ENCODE data around the gene MED28. TPM values are rescaled to one million over a fixed set of nuclear protein-coding genes. Genes with fewer than 3 reads are reported as not detected.

The MED28 gene
- total and polyA plus RNA-seq, 10 of the 15 experiments (the other 5 are each of a cell fraction or from before 2014, with no cell fraction given): 19.9 to 77.4 (median 52.0) TPM

DNA sequence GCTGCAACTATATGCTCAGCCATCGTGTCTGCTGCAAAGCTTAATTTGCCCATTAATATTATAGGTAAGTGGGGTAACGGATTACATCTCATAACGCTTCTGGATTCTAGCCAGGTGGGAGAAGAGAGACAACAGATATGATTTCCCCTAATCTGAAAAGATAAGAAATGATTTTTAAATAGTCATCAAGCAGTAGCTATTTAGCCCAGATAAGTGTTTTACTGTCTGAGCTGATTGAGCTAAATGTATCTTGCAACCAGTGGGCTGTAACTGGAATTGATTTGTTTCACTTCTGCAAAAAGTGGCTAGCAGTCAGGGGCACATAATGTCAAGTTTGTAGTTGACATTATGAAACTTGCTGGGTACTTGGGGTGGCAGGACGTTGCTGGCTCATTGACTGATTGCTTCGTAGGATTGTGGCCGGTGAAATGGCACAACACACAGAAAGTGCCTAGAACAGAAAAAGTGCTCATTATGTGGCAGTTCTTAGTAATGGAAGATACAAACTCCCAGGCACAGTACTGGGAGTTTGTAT, 18.9 kb upstream of the MED28 start (continued):
- TF ChIP-seq, protein P1, sequence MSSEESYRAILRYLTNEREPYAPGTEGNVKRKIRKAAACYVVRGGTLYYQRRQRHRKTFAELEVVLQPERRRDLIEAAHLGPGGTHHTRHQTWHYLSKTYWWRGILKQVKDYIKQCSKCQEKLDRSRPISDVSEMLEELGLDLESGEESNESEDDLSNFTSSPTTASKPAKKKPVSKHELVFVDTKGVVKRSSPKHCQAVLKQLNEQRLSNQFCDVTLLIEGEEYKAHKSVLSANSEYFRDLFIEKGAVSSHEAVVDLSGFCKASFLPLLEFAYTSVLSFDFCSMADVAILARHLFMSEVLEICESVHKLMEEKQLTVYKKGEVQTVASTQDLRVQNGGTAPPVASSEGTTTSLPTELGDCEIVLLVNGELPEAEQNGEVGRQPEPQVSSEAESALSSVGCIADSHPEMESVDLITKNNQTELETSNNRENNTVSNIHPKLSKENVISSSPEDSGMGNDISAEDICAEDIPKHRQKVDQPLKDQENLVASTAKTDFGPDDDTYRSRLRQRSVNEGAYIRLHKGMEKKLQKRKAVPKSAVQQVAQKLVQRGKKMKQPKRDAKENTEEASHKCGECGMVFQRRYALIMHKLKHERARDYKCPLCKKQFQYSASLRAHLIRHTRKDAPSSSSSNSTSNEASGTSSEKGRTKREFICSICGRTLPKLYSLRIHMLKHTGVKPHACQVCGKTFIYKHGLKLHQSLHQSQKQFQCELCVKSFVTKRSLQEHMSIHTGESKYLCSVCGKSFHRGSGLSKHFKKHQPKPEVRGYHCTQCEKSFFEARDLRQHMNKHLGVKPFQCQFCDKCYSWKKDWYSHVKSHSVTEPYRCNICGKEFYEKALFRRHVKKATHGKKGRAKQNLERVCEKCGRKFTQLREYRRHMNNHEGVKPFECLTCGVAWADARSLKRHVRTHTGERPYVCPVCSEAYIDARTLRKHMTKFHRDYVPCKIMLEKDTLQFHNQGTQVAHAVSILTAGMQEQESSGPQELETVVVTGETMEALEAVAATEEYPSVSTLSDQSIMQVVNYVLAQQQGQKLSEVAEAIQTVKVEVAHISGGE (CRISPR knock-in tag; IDR thresholded peaks at IDR 0.05): no peak
- TF ChIP-seq, protein P2, sequence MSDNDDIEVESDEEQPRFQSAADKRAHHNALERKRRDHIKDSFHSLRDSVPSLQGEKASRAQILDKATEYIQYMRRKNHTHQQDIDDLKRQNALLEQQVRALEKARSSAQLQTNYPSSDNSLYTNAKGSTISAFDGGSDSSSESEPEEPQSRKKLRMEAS (IDR thresholded peaks at IDR 0.05; ENCODE audit: low read depth, low read length): no peak
- TF ChIP-seq PML (IDR thresholded peaks at IDR 0.05; ENCODE audit: low read length) (no peak), NR2C2 (IDR thresholded peaks at IDR 0.05; ENCODE audit: borderline replicate concordance, control insufficient read depth, insufficient read length, low read depth) (no peak), HDAC2 (IDR thresholded peaks at IDR 0.05) (no peak), YBX1 (IDR thresholded peaks at IDR 0.05) (no peak), CBX5 (IDR thresholded peaks at IDR 0.05; ENCODE audit: low read depth) (no peak), ETV6 (conservative IDR thresholded peaks at IDR 0.05 in 1 of 2, IDR thresholded peaks at IDR 0.05 in 1 of 2; ENCODE audit: borderline replicate concordance in 1 of 2, low read depth in 1 of 2) (no peak), GABPA (IDR thresholded peaks at IDR 0.05; ENCODE audit: low read depth) (no peak), JUND (IDR thresholded peaks at IDR 0.05; ENCODE audit: low read depth, low read length) (no peak), ATF7 (IDR thresholded peaks at IDR 0.05; ENCODE audit: low read depth) (peak; percentile 46; the same call in 1 of the 2 replicates)
- TF ChIP-seq, protein P3, sequence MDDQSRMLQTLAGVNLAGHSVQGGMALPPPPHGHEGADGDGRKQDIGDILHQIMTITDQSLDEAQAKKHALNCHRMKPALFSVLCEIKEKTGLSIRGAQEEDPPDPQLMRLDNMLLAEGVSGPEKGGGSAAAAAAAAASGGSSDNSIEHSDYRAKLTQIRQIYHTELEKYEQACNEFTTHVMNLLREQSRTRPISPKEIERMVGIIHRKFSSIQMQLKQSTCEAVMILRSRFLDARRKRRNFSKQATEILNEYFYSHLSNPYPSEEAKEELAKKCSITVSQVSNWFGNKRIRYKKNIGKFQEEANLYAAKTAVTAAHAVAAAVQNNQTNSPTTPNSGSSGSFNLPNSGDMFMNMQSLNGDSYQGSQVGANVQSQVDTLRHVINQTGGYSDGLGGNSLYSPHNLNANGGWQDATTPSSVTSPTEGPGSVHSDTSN (IDR thresholded peaks at IDR 0.05; ENCODE audit: insufficient replicate concordance, low read depth, low read length): peak; percentile 43
- TF ChIP-seq, protein P4, sequence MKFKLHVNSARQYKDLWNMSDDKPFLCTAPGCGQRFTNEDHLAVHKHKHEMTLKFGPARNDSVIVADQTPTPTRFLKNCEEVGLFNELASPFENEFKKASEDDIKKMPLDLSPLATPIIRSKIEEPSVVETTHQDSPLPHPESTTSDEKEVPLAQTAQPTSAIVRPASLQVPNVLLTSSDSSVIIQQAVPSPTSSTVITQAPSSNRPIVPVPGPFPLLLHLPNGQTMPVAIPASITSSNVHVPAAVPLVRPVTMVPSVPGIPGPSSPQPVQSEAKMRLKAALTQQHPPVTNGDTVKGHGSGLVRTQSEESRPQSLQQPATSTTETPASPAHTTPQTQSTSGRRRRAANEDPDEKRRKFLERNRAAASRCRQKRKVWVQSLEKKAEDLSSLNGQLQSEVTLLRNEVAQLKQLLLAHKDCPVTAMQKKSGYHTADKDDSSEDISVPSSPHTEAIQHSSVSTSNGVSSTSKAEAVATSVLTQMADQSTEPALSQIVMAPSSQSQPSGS (IDR thresholded peaks at IDR 0.05; ENCODE audit: low read length): 0 out of 2 replicates have a peak, but pooled peaks have one; percentile 47
- TF ChIP-seq, protein P5, sequence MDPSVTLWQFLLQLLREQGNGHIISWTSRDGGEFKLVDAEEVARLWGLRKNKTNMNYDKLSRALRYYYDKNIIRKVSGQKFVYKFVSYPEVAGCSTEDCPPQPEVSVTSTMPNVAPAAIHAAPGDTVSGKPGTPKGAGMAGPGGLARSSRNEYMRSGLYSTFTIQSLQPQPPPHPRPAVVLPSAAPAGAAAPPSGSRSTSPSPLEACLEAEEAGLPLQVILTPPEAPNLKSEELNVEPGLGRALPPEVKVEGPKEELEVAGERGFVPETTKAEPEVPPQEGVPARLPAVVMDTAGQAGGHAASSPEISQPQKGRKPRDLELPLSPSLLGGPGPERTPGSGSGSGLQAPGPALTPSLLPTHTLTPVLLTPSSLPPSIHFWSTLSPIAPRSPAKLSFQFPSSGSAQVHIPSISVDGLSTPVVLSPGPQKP (IDR thresholded peaks at IDR 0.05; ENCODE audit: low read depth, low read length): no peak
- TF ChIP-seq, protein P6, sequence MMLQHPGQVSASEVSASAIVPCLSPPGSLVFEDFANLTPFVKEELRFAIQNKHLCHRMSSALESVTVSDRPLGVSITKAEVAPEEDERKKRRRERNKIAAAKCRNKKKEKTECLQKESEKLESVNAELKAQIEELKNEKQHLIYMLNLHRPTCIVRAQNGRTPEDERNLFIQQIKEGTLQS (IDR thresholded peaks at IDR 0.05; ENCODE audit: borderline replicate concordance, extremely low read depth, low read depth, low read length): no peak
- TF ChIP-seq, protein P7, sequence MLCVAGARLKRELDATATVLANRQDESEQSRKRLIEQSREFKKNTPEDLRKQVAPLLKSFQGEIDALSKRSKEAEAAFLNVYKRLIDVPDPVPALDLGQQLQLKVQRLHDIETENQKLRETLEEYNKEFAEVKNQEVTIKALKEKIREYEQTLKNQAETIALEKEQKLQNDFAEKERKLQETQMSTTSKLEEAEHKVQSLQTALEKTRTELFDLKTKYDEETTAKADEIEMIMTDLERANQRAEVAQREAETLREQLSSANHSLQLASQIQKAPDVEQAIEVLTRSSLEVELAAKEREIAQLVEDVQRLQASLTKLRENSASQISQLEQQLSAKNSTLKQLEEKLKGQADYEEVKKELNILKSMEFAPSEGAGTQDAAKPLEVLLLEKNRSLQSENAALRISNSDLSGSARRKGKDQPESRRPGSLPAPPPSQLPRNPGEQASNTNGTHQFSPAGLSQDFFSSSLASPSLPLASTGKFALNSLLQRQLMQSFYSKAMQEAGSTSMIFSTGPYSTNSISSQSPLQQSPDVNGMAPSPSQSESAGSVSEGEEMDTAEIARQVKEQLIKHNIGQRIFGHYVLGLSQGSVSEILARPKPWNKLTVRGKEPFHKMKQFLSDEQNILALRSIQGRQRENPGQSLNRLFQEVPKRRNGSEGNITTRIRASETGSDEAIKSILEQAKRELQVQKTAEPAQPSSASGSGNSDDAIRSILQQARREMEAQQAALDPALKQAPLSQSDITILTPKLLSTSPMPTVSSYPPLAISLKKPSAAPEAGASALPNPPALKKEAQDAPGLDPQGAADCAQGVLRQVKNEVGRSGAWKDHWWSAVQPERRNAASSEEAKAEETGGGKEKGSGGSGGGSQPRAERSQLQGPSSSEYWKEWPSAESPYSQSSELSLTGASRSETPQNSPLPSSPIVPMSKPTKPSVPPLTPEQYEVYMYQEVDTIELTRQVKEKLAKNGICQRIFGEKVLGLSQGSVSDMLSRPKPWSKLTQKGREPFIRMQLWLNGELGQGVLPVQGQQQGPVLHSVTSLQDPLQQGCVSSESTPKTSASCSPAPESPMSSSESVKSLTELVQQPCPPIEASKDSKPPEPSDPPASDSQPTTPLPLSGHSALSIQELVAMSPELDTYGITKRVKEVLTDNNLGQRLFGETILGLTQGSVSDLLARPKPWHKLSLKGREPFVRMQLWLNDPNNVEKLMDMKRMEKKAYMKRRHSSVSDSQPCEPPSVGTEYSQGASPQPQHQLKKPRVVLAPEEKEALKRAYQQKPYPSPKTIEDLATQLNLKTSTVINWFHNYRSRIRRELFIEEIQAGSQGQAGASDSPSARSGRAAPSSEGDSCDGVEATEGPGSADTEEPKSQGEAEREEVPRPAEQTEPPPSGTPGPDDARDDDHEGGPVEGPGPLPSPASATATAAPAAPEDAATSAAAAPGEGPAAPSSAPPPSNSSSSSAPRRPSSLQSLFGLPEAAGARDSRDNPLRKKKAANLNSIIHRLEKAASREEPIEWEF (IDR thresholded peaks at IDR 0.05; ENCODE audit: insufficient replicate concordance, low read depth, low read length): no peak

Data from GM12878 (cell line).